ENCODE data around the gene BEND4. TPM values are rescaled to one million over a fixed set of nuclear protein-coding genes. Genes with fewer than 3 reads are reported as not detected.

Gene BEND4
- total RNA-seq, 1 donor, result not detected

DNA sequence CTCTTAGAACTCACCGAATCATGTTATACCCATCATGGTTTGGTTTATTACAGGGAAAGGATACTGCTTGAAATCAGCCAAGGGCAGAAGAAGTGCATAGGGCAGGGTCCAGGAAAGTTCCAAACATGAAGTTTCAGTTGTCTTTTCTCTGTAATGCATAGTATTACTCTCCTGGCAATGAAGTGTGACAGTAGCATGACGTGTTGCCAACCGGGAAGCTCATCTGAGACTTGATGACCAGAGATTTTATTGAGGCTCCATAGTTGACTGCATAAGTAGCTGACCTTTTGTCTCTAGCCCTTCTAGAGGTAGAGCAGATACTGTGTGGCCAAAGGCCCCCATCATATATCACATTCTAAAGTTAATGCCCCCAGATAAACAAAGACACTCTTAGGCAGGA is 72.1 kb downstream of the BEND4 start:
- no peaks in the 10 kb centered on the region for H3K9me3 ChIP-seq (ENCODE audit: low read depth, low read length)
- no peaks in the 10 kb centered on the region for H3K27me3 ChIP-seq (ENCODE audit: insufficient read depth, low read length)
- H3K4me3 ChIP-seq (ENCODE audit: insufficient read depth, low read length), result no peak overlapping the region
- TF ChIP-seq, protein P1, sequence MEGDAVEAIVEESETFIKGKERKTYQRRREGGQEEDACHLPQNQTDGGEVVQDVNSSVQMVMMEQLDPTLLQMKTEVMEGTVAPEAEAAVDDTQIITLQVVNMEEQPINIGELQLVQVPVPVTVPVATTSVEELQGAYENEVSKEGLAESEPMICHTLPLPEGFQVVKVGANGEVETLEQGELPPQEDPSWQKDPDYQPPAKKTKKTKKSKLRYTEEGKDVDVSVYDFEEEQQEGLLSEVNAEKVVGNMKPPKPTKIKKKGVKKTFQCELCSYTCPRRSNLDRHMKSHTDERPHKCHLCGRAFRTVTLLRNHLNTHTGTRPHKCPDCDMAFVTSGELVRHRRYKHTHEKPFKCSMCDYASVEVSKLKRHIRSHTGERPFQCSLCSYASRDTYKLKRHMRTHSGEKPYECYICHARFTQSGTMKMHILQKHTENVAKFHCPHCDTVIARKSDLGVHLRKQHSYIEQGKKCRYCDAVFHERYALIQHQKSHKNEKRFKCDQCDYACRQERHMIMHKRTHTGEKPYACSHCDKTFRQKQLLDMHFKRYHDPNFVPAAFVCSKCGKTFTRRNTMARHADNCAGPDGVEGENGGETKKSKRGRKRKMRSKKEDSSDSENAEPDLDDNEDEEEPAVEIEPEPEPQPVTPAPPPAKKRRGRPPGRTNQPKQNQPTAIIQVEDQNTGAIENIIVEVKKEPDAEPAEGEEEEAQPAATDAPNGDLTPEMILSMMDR (IDR thresholded peaks at IDR 0.05; ENCODE audit: extremely low read depth, low read depth, low read length), result no peak
- no peak for DNase-seq (ENCODE audit: insufficient read length, low spot score, missing footprints)
- no peak overlapping the region for H3K27ac ChIP-seq (ENCODE audit: low read depth, low read length)
- peaks cover 4% of the 10 kb centered on the region for H3K4me1 ChIP-seq (ENCODE audit: insufficient read depth, low read length)
- no peak overlapping the region for H3K4me2 ChIP-seq (ENCODE audit: insufficient read depth, low read length)
- H3K79me2 ChIP-seq (ENCODE audit: insufficient read depth, low read length), result no peaks in the 10 kb centered on the region
- peaks cover 14% of the 10 kb centered on the region for H3K36me3 ChIP-seq (ENCODE audit: insufficient read depth, low read length)
- no peaks in the 10 kb centered on the region for H4K20me1 ChIP-seq (ENCODE audit: insufficient read depth, low read length)
- no peak overlapping the region for H2AFZ ChIP-seq (ENCODE audit: low read length)

DNA sequence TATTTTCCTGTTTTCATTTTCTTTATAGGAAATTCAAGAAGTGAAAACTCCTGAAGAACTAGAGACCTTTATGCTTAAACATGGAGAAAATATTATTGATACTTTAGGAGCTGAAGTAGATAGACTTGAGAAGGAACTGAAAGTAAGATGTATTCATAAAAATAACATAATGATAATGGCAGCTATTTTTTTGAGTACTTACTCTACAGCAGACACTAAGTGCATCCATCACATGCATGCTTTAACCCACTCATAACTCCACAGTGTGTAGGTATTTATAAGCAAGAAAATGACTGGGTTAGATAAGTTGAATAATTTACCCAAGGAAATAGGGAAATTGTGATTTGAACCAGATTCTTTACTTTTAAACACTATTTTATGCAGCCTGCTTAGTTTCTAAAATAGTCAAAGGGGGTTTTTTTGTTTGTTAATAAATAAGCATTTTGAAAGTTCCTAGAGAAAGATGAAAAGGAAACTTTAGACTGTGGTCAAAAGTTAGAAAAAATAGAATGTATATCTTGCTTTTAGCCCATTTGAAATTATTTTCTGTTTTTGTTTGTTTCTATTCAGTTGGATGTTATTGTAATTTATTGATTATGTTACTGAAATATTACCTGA is 74.2 kb downstream of the BEND4 start:
- no peak for DNase-seq (ENCODE audit: insufficient read length, low spot score, missing footprints)
- H3K9me3 ChIP-seq (ENCODE audit: low read depth, low read length), result no peaks in the 10 kb centered on the region
- H2AFZ ChIP-seq (ENCODE audit: low read length), result no peak overlapping the region
- H3K36me3 ChIP-seq (ENCODE audit: insufficient read depth, low read length), result peaks cover 14% of the 10 kb centered on the region
- H3K79me2 ChIP-seq (ENCODE audit: insufficient read depth, low read length), result no peaks in the 10 kb centered on the region
- no peak overlapping the region for H3K27ac ChIP-seq (ENCODE audit: low read depth, low read length)
- TF ChIP-seq, protein P1 (IDR thresholded peaks at IDR 0.05; ENCODE audit: extremely low read depth, low read depth, low read length), result no peak
- H3K4me1 ChIP-seq (ENCODE audit: insufficient read depth, low read length), result no peaks in the 10 kb centered on the region
- no peaks in the 10 kb centered on the region for H4K20me1 ChIP-seq (ENCODE audit: insufficient read depth, low read length)
- no peak overlapping the region for H3K4me2 ChIP-seq (ENCODE audit: insufficient read depth, low read length)
- H3K4me3 ChIP-seq (ENCODE audit: insufficient read depth, low read length), result no peak overlapping the region
- H3K27me3 ChIP-seq (ENCODE audit: insufficient read depth, low read length), result no peaks in the 10 kb centered on the region

DNA sequence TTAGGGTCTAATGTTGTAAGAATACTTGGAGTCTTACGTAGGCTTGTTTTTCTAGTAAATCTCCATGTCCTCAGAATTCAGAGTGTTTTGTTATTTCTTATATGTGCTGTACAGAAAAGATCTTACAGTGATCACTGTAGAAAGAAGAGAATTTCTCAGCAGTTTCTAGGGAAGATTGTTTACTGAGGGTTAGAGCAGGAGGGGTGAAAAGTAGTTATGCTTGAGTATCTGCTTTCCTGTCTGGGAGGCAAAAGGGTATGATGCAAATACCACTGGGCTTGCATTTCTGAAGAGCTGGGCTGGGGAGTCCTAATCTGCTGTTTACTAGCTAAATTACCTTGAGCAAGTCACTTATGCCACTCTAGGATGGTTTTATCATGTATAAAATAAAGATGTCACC is 78.2 kb downstream of the BEND4 start:
- Histone ChIP-seq H3K9me3 (ENCODE audit: low read depth, low read length) (no peaks in the 10 kb centered on the region), H3K4me2 (ENCODE audit: insufficient read depth, low read length) (no peak overlapping the region), H3K27ac (ENCODE audit: low read depth, low read length) (peak overlapping the region; percentile 22), H3K4me3 (ENCODE audit: insufficient read depth, low read length) (no peak overlapping the region), H3K4me1 (ENCODE audit: insufficient read depth, low read length) (no peaks in the 10 kb centered on the region), H3K27me3 (ENCODE audit: insufficient read depth, low read length) (no peaks in the 10 kb centered on the region), H3K36me3 (ENCODE audit: insufficient read depth, low read length) (peaks cover 13% of the 10 kb centered on the region), H4K20me1 (ENCODE audit: insufficient read depth, low read length) (no peaks in the 10 kb centered on the region), H2AFZ (ENCODE audit: low read length) (no peak overlapping the region), H3K79me2 (ENCODE audit: insufficient read depth, low read length) (no peaks in the 10 kb centered on the region)
- TF ChIP-seq, protein P1 (IDR thresholded peaks at IDR 0.05; ENCODE audit: extremely low read depth, low read depth, low read length), result no peak
- DNase-seq (ENCODE audit: insufficient read length, low spot score, missing footprints), result no peak

DNA sequence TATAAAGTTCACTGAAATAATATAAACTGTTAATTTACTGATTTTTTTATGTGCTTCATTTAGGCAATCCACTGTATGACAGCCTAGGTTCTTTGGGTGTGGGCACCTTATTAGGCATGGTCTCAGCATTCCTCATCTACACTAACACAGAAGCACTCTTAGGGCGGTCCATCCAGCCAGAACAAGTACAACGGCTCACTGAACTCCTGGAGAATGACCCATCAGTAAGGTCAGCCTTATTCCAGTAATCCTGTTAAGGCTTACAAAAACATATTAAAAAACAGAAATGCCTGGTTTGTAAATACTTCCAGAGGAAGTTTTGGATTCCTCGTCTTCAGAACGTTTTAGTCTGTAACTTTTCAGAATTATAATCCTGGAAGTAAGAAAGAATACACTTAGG is 82.0 kb downstream of the BEND4 start:
- DNase-seq (ENCODE audit: insufficient read length, low spot score, missing footprints), result no peak
- Histone ChIP-seq H3K4me2 (ENCODE audit: insufficient read depth, low read length) (no peak overlapping the region), H2AFZ (ENCODE audit: low read length) (no peak overlapping the region), H3K36me3 (ENCODE audit: insufficient read depth, low read length) (peaks cover 20% of the 10 kb centered on the region), H4K20me1 (ENCODE audit: insufficient read depth, low read length) (no peaks in the 10 kb centered on the region), H3K27me3 (ENCODE audit: insufficient read depth, low read length) (no peaks in the 10 kb centered on the region), H3K4me3 (ENCODE audit: insufficient read depth, low read length) (no peak overlapping the region), H3K27ac (ENCODE audit: low read depth, low read length) (no peak overlapping the region), H3K4me1 (ENCODE audit: insufficient read depth, low read length) (no peaks in the 10 kb centered on the region), H3K9me3 (ENCODE audit: low read depth, low read length) (no peaks in the 10 kb centered on the region), H3K79me2 (ENCODE audit: insufficient read depth, low read length) (no peaks in the 10 kb centered on the region)
- TF ChIP-seq, protein P1 (IDR thresholded peaks at IDR 0.05; ENCODE audit: extremely low read depth, low read depth, low read length), result no peak
